GM12878 (cell line): ENCODE results near the gene PRKCB. TPM values are rescaled to one million over a fixed set of nuclear protein-coding genes. Genes with fewer than 3 reads are reported as not detected.

ENCODE experiments used
- ATAC-seq: fragments of 200-7000 bp; cut with Tn5 transposase; 3 replicates; pipeline ENCODE4 v1.9.1; 2020; ENCODE audit warnings: mild to moderate bottlenecking, moderate library complexity
- BruUV-seq: library from RNA; stranded (reverse); fragments of 400-500 nt; replicated peaks from 2 replicates; lab custom pipeline; 2021; lab: Mats Ljungman, UMichigan
- CTCF ChIA-PET: fragments of 300-600 bp; sonication (Branson Sonifier 250); formaldehyde crosslinking; extraction: SDS; loops from one replicate; lab custom pipeline; 2021; ENCODE audit warnings: inconsistent platforms; lab: Yijun Ruan, JAX
- POLR2A ChIA-PET: fragments of 350-600 bp; formaldehyde crosslinking; extraction: SDS; loops from one replicate; lab custom pipeline; 2021; ENCODE audit warnings: inconsistent platforms; lab: Charles Lee
- RAD21 ChIA-PET: fragments of 300-600 bp; sonication (Branson Sonifier 250); formaldehyde crosslinking; loops from one replicate; lab custom pipeline; 2023; ENCODE audit warnings: antibody characterized with exemption; ENCODE audit not compliant: unreplicated experiment; lab: Charles Lee
- SMC1A ChIA-PET: fragments of 300-600 bp; sonication (Branson Sonifier 250); formaldehyde crosslinking; loops from one replicate; lab custom pipeline; 2023; ENCODE audit not compliant: unreplicated experiment, uncharacterized antibody; lab: Charles Lee
- DNase-seq: peaks from one replicate; pipeline ENCODE4 v3.0.0-alpha.2; 2011; ENCODE audit warnings: low read depth, low spot score
- FAIRE-seq: peaks from 3 replicates; lab custom pipeline; 2011; peaks lifted over from hg19 to GRCh38; lab: Jason Lieb, UNC
- H2AFZ ChIP-seq: 2 replicates; pipeline ENCODE4 v1.6.0; 2011; ENCODE audit warnings: low read depth, low read length, control low read depth; ENCODE audit not compliant: control insufficient read depth
- H3K27ac ChIP-seq: 2 replicates; pipeline ENCODE4 v1.5.1; 2011; ENCODE audit warnings: control low read depth; ENCODE audit not compliant: control insufficient read depth, insufficient read depth
- H3K27me3 ChIP-seq, 2 experiments: replicated peaks in 1 of 2; 2 replicates each; pipeline versions ENCODE4 v1.6.0 to v1.6.1; 2011; ENCODE audit warnings: low read length in 1 of 2; ENCODE audit not compliant: control insufficient read depth in 2 of 2, insufficient read depth in 2 of 2
- H3K36me3 ChIP-seq, 2 experiments: 2 replicates each; pipeline ENCODE4 v1.5.1; 2011; ENCODE audit warnings: low read length in 1 of 2; ENCODE audit not compliant: control insufficient read depth in 2 of 2, insufficient read depth in 2 of 2
- H3K4me1 ChIP-seq: 2 replicates; pipeline ENCODE4 v1.6.1; 2011; ENCODE audit warnings: mild to moderate bottlenecking, low read length, moderate library complexity, mixed read lengths; ENCODE audit not compliant: control insufficient read depth, insufficient read depth
- H3K4me2 ChIP-seq: 2 replicates; pipeline ENCODE4 v1.6.0; 2011; ENCODE audit warnings: control low read depth; ENCODE audit not compliant: control insufficient read depth, insufficient read depth
- H3K4me3 ChIP-seq: fragments of 200-600 bp; sonication (generic); 2 replicates; pipeline ENCODE4 v1.5.1; 2016
- H3K79me2 ChIP-seq: 2 replicates; pipeline ENCODE4 v1.6.0; 2011; ENCODE audit warnings: low read length; ENCODE audit not compliant: control insufficient read depth, insufficient read depth
- H3K9ac ChIP-seq: 2 replicates; pipeline ENCODE4 v1.8.0; 2011; ENCODE audit warnings: low read length, control low read depth, mixed read lengths; ENCODE audit not compliant: control insufficient read depth, insufficient read depth
- H3K9me3 ChIP-seq: replicated peaks from 3 replicates; pipeline ENCODE4 v1.5.1; 2011; ENCODE audit warnings: mild to moderate bottlenecking, low read length; ENCODE audit not compliant: control insufficient read depth, insufficient read depth
- H4K20me1 ChIP-seq: 2 replicates; pipeline ENCODE4 v1.6.0; 2011; ENCODE audit not compliant: control insufficient read depth, insufficient read depth
- ATF2 ChIP-seq: IDR thresholded peaks from 2 replicates; pipeline ENCODE4 v1.6.1; 2012; ENCODE audit warnings: low read length, inconsistent platforms
- KLF5 ChIP-seq: fragments of 450-650 bp; IDR thresholded peaks from 2 replicates; pipeline ENCODE4 v1.6.1; 2014; ENCODE audit warnings: mild to moderate bottlenecking; ENCODE audit not compliant: partially characterized antibody
- MYB ChIP-seq: fragments of 150-350 bp; IDR thresholded peaks from 2 replicates; pipeline ENCODE4 v1.6.1; 2014; ENCODE audit warnings: mild to moderate bottlenecking, low read depth, low read length, borderline replicate concordance
- POLR2AphosphoS5 ChIP-seq: IDR thresholded peaks from 2 replicates; pipeline ENCODE4 v1.6.1; 2011; ENCODE audit warnings: mild to moderate bottlenecking, low read length, inconsistent platforms
- WGBS: methylation state at CpG from one replicate; pipeline ENCODE4 v1.1.6; 2016; ENCODE audit warnings: low lambda C conversion rate; ENCODE audit not compliant: insufficient replicate concordance, insufficient coverage; ENCODE audit errors: missing lambda C conversion rate; 5-methylcytosine and 5-hydroxymethylcytosine counted together
- in situ Hi-C: fragments of 300-500 bp; cut with MboI; formaldehyde crosslinking; loops from 9 replicates; pipeline ENCODE4 v1.14.3; 2018; ENCODE audit warnings: mixed read lengths
- intact Hi-C: fragments of 100-400 bp; cut with micrococcal nuclease; formaldehyde crosslinking; loops from one replicate; pipeline ENCODE4 v1.14.2; 2022; ENCODE audit not compliant: unreplicated experiment
- polyA plus RNA-seq, 11 experiments: library from polyadenylated mRNA; depleted of rRNA in 4 of 11; unstranded in 6 of 11; stranded (reverse) in 5 of 11; fragments of >200 nt; fragmentation: Nextera tagmentation in 4 of 11; fragmentation: Illumina TruSeq in 1 of 11; extraction: Ambion mirVana in 4 of 11; extraction: Trizol in 1 of 11; gene quantifications; 1 replicate in 1 of 11; 2 replicates in 10 of 11; pipeline versions ENCODE4 v1.2.1 to v1.2.3, GENCODE V29; 2011 to 2016; ENCODE audit warnings: inconsistent platforms in 2 of 11, missing spikeins in 2 of 11, low read depth in 1 of 11
- total RNA-seq, 4 experiments: library from RNA; depleted of rRNA in 3 of 4; stranded (reverse); fragments of >200 nt in 3 of 4; fragmentation: Illumina TruSeq in 1 of 4; extraction: Trizol in 1 of 4; gene quantifications; 2 replicates each; pipeline versions ENCODE4 v1.2.1 to v1.2.3, GENCODE V29; 2013 to 2021
- TF ChIP-seq, protein P1 (sequence below): fragments of 450-650 bp; IDR thresholded peaks from 2 replicates; pipeline ENCODE4 v1.6.1; 2017; ENCODE audit warnings: mild to moderate bottlenecking, moderate library complexity
- TF ChIP-seq, protein P2 (sequence below): fragments of 450-650 bp; IDR thresholded peaks from 2 replicates; pipeline ENCODE4 v1.6.1; 2018; ENCODE audit warnings: mild to moderate bottlenecking, low read depth, moderate library complexity; ENCODE audit not compliant: partially characterized antibody

PRKCB gene
- total and polyA plus RNA-seq, 10 of the 15 experiments (the other 5 are each of a cell fraction or from before 2014, with no cell fraction given): 21.4 to 158 (median 97.3) TPM

GRCh38 chr16:24073321-24073720 is 237.5 kb downstream of the PRKCB start:
- H3K9ac ChIP-seq: no peak overlapping the region
- no peak for FAIRE-seq
- ChIA-PET RAD21 (interaction anchor here (1.3 kb wide), 1 partner anchor 37 kb away, joined by 5 read pairs; no protein-coding TSS in a partner anchor), SMC1A (interaction anchor here (0.6 to 1.2 kb wide), 2 partner anchors 26 to 338 kb away, joined by 3 to 5 read pairs; no protein-coding TSS in a partner anchor)
- peaks cover 3% of the 10 kb centered on the region; the same call in 1 of the 2 replicates for H4K20me1 ChIP-seq
- no peaks in the 10 kb centered on the region for H3K9me3 ChIP-seq
- no peaks in the 10 kb centered on the region for H3K27me3 ChIP-seq
- no peak overlapping the region for H2AFZ ChIP-seq
- TF ChIP-seq, protein P1, sequence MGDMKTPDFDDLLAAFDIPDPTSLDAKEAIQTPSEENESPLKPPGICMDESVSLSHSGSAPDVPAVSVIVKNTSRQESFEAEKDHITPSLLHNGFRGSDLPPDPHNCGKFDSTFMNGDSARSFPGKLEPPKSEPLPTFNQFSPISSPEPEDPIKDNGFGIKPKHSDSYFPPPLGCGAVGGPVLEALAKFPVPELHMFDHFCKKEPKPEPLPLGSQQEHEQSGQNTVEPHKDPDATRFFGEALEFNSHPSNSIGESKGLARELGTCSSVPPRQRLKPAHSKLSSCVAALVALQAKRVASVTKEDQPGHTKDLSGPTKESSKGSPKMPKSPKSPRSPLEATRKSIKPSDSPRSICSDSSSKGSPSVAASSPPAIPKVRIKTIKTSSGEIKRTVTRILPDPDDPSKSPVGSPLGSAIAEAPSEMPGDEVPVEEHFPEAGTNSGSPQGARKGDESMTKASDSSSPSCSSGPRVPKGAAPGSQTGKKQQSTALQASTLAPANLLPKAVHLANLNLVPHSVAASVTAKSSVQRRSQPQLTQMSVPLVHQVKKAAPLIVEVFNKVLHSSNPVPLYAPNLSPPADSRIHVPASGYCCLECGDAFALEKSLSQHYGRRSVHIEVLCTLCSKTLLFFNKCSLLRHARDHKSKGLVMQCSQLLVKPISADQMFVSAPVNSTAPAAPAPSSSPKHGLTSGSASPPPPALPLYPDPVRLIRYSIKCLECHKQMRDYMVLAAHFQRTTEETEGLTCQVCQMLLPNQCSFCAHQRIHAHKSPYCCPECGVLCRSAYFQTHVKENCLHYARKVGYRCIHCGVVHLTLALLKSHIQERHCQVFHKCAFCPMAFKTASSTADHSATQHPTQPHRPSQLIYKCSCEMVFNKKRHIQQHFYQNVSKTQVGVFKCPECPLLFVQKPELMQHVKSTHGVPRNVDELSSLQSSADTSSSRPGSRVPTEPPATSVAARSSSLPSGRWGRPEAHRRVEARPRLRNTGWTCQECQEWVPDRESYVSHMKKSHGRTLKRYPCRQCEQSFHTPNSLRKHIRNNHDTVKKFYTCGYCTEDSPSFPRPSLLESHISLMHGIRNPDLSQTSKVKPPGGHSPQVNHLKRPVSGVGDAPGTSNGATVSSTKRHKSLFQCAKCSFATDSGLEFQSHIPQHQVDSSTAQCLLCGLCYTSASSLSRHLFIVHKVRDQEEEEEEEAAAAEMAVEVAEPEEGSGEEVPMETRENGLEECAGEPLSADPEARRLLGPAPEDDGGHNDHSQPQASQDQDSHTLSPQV: no peak
- TF ChIP-seq KLF5 (no peak), MYB (no peak), POLR2AphosphoS5 (no peak), ATF2 (no peak)
- TF ChIP-seq, protein P2, sequence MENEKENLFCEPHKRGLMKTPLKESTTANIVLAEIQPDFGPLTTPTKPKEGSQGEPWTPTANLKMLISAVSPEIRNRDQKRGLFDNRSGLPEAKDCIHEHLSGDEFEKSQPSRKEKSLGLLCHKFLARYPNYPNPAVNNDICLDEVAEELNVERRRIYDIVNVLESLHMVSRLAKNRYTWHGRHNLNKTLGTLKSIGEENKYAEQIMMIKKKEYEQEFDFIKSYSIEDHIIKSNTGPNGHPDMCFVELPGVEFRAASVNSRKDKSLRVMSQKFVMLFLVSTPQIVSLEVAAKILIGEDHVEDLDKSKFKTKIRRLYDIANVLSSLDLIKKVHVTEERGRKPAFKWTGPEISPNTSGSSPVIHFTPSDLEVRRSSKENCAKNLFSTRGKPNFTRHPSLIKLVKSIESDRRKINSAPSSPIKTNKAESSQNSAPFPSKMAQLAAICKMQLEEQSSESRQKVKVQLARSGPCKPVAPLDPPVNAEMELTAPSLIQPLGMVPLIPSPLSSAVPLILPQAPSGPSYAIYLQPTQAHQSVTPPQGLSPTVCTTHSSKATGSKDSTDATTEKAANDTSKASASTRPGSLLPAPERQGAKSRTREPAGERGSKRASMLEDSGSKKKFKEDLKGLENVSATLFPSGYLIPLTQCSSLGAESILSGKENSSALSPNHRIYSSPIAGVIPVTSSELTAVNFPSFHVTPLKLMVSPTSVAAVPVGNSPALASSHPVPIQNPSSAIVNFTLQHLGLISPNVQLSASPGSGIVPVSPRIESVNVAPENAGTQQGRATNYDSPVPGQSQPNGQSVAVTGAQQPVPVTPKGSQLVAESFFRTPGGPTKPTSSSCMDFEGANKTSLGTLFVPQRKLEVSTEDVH: no peak
- TF ChIP-seq, all 136 proteins: peak for 0
- 88% methylated on average over 8 of the region's 8 CpGs for WGBS
- Histone ChIP-seq H3K36me3 (peaks cover 6 to 9% of the 10 kb centered on the region in 2 experiments; a peak in 3 of 4 replicates), H3K4me1 (peaks cover 21% of the 10 kb centered on the region), H3K79me2 (no peaks in the 10 kb centered on the region), H3K4me3 (no peak overlapping the region), H3K4me2 (no peak overlapping the region), H3K27ac (no peak overlapping the region)
- no peak for DNase-seq
- no TSS peak for BruUV-seq
- intact Hi-C loops: loop anchor here (10.0 kb wide), 1 partner anchor 431 kb away; no protein-coding TSS in a partner anchor
- ChIA-PET POLR2A (no interaction called here), CTCF (interaction anchor here (1.1 to 3.3 kb wide), 3 partner anchors 19 to 180 kb away, joined by 3 to 27 read pairs (median 4); no protein-coding TSS in a partner anchor)
- ATAC-seq: no peak
- in situ Hi-C loops: no loop called here
